LNCAP (cell line): ENCODE data around the gene GTF3C1.

ENCODE experiments used
- TF ChIP-seq, protein P1 (sequence below): fragments of 450-650 bp; IDR thresholded peaks from 2 replicates; pipeline ENCODE4 v1.5.1; 2017; ENCODE audit warnings: mild to moderate bottlenecking

GTF3C1 gene

DNA sequence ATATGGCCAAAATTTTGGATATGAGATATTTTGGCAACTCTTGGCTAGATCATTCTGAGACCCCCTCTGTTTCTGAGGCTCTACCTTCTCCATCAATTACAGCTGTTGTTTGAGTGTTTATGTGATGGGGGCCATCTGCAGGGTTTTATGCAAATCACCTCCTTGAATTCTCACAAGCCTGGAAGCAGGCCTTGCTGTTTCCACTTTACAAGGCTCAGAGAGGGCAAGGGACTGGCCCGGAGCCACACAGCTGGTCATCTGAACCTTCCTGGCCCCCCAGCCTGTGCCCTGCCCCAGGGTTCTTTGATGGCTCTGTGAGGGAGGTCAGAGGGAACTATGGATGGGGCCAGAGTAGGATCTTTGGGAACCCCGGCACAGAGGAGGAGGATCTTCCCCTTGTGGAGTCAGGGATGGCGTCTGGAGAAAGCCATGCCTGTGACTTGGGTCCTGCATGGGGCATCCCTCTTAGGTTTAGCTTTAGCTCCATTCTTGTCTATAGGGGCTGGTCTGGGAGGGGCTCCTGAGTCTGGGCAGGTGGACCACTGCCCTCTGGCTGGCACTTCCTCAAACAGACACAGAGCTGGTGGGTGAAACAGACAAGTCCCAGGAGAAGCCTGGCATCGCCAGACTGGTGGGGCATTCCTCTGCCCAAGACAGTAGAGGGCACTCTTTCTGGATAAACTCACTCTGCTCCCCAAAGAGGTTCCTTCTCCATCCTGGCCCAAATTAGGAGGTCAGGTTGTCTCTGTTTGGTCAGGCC lies 121.5 kb downstream of the GTF3C1 start:
- TF ChIP-seq, protein P1, sequence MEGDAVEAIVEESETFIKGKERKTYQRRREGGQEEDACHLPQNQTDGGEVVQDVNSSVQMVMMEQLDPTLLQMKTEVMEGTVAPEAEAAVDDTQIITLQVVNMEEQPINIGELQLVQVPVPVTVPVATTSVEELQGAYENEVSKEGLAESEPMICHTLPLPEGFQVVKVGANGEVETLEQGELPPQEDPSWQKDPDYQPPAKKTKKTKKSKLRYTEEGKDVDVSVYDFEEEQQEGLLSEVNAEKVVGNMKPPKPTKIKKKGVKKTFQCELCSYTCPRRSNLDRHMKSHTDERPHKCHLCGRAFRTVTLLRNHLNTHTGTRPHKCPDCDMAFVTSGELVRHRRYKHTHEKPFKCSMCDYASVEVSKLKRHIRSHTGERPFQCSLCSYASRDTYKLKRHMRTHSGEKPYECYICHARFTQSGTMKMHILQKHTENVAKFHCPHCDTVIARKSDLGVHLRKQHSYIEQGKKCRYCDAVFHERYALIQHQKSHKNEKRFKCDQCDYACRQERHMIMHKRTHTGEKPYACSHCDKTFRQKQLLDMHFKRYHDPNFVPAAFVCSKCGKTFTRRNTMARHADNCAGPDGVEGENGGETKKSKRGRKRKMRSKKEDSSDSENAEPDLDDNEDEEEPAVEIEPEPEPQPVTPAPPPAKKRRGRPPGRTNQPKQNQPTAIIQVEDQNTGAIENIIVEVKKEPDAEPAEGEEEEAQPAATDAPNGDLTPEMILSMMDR: no peak

DNA sequence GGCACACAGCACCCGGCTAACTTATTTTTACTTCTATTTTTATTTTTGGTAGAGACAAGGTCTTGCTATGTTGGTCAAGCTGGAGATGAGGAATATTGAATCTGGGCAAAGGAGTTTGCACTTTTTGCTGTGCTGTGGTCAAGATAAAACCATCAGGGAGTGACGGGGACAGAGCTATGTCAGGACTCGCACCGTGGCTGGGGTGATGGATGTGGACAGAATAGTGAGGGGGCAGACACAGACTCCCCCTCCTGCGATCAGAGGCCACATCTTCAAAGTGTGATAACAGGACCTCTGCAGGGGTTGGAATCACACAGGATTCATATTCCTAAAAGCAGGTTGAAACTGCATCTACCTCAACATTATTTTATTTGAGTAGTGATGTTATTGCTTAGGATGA lies 122.2 kb downstream of the GTF3C1 start:
- TF ChIP-seq, protein P1: no peak

DNA sequence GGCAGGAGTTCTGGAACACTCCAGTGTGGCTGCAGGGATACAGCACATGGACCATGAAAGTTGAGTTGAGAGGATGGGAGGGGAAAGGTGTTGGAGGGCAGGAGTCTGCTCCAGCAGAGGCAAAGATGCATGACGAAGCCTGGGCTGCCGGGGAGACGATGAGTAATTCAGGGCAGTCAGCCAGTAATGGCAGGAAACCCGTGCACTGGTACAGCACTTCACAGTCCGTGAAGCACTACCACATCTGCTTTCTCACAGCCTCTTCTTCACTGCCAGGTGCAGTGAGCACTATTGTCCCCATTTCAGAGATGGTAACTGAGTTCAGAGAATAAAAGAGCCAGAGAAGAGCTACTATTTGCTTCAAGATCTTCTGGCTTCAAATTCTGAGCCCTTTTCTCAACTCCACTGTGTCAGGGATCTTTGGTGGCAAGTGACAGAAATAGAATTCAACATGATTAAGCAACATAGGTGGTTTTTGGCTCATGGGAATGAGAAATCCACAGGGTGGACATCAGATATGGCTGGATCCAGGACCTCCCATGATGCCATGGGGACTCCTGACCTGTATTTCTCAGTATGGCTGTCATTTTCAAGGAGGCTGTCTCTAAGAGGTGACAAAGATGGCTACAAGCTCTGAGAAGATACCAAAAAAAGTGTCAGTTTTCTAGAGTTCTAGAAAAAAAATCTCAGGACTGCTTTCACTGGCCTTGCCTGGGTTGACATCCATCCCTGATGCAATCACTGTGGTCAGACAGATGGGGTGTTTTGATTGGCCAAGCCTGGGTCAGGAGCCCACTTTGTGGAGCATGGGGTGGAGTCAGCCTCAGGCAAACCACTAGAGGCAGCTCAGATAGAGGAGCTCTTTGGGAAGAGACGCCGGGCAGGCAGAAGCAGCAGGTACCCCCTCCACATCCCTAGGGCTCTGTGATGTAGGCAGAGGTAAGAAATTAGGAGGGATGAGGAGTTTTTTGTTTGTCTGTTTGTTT lies 123.0 kb downstream of the GTF3C1 start:
- TF ChIP-seq, protein P1: no peak

DNA sequence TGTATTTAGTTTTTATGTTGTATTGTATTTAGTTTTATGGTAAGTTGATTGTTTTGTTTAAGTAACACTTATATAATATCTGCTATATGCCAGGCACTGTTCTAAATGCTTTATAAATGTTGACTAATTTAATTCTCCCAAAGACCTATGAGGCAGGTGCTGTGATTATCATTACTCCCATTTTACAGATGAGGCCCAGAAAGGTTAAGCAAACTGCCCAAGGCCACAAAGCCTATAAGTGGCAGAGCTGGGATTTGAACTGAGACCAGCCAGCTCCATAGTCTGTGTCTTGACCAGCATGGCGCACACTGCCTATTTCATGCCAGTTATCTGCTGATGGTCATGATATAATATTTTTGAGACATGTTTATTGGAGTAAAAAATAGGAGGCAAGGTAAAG lies 123.8 kb downstream of the GTF3C1 start:
- TF ChIP-seq, protein P1: no peak

DNA sequence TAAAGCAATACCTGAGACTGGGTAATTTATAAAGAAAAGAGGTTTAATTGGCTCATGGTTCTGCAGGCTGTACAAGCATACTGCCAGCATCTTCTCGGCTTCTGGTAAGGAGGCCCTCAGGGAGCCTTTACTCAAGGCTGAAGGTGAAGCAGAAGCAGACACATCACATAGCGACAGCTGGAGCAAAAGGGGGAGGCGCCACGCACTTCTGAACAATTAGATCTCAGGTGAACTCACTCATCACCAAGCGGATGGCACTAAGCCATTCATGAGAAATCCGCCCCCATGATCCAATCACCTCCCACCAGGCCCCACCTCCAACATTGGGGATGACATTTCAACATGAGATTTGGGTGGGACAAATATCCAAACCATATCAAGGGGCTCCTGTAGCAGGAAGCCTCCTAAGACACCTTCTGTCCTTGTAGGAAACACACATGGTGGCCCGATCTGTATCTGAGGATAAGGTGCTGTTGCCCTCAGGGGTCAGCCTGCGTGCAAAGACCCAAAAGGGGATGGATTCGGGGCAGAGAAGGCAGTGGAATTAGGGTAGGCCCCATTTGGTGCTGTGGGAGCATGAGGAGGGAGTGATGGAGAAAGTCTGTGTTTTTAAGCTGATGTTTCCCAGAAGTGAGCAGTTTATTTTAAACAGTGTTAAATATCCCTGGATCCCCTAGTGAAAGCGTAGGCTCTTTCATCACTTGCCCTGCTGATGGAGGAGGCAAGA lies 124.8 kb downstream of the GTF3C1 start:
- TF ChIP-seq, protein P1: no peak

DNA sequence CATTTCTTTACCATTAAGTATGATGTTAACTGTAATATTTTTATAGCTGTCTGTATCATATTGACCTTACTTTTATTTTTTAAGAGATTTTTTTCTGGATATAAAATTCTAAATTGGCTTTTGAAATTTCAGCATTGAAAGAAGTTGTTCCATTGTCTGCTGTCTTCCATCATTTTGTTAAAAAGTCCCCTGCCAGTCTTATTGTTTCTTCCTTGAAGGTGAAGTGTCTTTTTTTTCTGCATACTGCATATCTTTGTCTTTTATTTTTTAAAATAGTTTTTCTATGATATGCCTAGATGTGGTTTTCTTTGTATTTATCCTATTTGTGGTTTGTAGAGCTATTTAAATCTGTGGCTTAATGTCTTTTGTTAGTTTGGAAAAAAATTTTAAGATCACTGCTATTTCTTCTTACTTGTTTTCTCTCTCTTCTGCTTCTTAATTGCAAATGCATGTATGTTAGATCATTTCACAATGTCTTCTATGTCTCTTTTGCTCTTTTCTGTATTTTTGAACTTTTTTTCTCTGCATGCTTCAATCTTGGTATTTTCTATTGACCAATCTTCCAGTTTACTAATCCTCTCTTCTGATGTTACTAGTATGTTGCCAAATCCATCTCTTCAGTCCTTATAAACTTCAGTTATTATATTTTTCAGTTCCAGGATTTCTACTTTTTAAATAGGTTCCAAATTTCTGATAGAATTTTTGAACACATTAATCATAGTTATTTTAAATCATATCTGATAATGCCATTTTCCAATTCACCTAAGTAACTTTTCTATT lies 127.6 kb downstream of the GTF3C1 start:
- TF ChIP-seq, protein P1: no peak
